GM19239 (cell line): ENCODE data around the gene HINT2.

Source experiments
- DNase-seq: peaks from one replicate; pipeline ENCODE4 v3.0.0; 2011; ENCODE audit warnings: low spot score; ENCODE audit not compliant: insufficient read length
- FAIRE-seq: peaks from 2 replicates; lab custom pipeline; 2011; peaks lifted over from hg19 to GRCh38; lab: Jason Lieb, UNC

The HINT2 gene

DNA sequence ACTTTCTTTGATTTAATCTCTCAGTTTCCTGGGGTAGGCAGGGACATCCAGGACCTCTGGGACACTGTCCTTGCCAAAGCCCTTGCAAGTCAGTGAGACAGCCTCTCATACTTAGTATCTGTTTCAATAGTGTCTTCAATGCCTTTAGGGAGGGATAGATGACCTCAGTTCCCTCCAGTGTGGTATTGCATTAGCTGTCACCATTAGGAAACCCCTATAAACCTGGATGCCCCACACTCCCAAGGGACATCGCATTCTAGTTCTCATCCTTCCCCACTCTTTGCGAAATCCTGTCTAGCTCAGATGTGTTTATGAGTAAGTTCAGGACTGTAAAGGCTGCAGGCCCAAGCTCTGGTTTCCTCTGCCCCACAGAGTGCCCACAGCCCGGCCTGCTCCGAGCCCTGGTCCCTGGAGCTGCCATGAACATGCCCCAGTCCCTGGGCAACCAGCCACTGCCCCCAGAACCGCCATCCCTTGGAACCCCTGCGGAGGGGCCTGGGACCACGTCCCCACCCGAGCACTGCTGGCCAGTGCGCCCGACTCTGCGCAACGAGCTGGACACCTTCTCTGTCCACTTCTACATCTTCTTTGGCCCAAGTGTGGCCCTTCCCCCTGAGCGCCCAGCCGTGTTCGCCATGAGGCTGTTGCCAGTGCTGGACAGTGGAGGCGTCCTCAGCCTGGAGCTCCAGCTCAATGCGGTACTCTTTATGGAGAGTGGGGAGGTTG is 27.3 kb upstream of the HINT2 start:
- DNase-seq (no peak), FAIRE-seq (no peak)

DNA sequence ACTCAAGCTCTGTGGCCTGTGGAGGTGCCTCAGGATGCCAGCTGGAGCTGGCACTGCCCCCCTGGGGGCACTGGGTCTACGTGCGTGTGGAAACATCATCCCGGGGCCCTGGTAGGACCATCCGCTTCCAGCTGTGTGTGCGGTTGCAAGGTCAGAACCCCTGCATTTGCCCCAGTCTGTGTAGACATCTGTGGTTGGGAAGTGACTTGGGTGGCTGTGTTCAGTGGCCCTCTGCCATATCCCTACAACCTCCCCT is 26.7 kb upstream of the HINT2 start:
- no peak for FAIRE-seq
- no peak for DNase-seq

DNA sequence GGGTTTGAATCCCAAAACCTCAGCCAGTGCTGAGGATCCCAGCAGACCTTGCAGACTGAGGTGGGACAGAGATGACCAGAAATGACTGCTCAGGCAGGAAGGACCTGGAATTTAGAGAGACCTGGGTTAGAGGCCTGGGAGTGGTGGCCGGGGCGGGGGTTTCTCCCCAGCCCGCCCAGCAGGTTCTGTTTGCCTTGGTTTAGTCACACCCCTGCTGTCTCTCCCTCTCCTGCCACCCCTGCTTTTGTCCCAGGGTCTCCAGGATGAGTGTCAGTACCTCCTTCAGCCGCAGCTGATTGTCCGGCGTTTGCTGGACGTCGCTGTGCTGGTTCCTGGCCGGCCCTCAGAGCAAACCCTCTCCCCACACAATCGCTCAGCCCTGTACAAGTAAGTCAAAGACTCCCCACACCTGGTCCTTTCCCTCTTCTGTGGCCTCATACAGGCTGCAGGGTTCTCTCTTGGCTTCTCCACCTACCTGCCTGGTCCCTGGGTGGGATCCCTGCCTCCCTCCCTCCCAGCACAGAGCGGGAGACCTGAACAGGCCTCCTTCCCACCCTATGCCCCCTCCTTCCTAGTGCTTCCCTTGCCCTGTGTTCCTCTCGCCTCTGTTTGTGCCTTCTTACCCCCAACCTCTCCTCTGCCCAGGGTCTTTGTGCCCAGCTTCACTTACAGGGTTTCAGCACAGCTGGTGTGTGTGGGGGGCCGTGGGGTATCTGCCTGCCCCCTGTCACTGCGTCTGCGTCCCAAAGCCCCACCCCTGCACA is 26.2 kb upstream of the HINT2 start:
- no peak for FAIRE-seq

DNA sequence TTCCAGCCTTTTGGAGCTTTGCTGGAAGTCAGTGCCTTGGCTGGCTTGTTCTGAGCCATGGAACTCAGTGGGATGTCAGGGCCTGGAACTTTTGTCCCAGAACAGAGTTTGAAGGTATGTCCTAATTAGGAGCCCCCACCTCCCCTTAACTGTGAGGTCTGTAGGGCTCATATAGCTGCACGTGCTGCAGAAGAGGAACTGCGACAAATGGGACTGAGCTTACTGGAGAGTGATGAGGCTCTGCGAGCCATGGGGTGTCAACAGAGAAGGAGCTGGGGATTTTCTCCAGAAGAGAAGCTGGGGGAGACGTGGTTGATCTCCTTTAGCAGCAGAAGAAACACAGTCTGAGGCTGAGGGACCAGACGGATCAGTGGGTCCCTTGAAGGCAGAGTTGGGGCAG is 25.1 kb upstream of the HINT2 start:
- no peak for FAIRE-seq
- DNase-seq = no peak

More for the DNA sequence above, 26.2 kb upstream of the HINT2 start:
- DNase-seq = no peak

DNA sequence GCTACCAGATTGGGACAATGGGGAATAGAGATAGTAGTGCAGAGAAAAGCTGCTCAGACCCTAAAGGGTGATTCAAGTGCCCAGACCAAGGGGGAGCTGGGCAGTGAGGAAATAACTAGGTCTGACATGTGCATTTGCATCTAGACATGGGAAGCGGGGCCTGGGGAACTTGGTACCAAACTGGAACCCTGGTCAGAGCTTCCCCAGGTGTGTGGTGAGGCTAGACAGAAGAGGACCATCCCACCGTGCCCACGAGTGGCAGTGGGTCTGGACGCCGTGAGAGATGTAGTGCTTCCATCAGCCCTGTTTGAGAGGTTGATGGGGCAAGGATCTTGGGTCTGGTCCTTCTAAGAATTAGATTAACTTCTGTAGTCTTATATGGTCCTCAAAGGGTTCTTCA is 21.8 kb upstream of the HINT2 start:
- DNase-seq (no peak), FAIRE-seq (no peak)

DNA sequence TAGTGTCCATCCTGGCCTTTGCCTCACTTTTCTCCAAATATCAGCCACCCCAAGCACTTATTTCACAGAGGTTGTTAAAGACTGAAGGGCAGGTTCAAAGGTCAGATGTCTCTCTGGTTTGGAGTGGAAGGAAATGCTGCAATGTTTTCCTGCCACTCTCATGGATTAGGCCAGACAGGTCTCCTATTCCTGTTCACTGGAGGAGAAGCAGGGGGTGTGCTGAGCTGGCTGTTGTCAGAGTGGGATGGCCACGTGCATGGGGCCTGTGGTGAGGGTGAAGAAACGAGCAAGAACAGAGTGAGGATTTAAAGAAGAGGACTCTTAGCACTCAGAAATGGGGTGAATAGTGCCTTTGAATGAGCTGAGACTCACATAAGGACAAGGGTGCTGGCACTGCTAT is 20.9 kb upstream of the HINT2 start:
- FAIRE-seq (no peak), DNase-seq (no peak)

DNA sequence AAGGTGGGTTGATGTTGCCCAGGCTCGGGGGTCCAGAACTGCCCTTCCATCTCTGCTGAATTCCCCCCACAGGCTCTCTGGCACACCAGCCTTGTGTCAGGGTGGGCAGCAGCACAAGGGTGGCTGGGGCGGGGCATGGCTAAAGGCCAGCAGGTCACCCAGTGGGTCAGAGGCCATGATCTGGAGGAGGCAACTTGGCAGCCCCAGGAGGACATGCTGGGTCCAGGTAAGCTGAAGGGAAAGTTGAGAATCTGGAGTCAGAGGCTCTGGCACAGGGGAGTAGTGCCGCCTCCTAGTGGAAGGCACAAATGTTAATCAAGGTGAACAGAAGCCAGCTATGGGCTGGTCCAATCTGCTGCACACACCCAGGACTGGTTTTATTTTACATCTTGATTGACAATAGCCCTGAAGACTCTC is 20.4 kb upstream of the HINT2 start:
- FAIRE-seq (no peak), DNase-seq (no peak)

DNA sequence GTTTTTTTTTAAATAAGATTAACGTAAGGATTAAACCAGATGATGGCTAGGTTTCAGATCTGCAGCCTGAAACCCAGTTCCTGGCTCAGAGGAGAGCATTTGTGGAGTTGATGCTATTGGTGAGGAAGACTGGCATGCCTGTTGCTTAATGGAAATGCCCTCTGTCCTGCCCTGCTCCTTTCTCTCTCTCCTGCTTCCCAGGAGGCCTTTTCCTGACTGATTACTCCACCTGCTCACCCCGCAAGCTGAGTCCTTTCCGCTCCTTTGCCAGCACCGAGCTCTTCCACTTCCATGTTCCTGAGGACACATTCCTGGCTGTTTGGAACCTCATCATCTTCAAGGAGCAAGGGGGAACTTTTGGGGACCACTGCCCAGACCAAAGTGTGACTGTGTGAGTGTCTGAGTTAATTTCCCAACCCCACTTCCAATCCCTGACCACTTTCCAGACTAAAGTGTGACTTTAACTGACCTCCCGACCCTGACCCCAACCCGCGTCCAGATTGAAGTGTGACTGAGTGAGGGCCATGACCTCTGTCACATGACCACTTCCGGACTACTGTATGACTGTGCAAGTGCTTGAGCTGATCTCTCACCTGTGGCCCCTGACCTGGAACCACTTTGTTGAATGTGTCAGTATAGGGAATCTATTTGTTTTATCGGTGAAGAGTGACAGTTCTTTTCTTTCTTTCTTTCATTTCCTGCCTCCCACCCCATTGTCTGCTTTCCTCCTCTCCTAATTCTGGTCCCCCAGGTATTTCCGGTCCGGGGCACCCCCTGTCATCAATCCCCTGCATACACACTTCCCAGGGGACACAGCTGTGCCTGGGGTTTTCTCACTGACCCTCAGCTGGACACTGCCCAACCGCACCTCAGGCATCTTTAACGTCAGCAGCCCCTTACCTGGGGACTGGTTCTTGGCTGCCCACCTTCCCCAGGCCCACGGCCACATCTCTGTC is 19.7 kb upstream of the HINT2 start:
- FAIRE-seq (peak; percentile 79), DNase-seq (no peak)

DNA sequence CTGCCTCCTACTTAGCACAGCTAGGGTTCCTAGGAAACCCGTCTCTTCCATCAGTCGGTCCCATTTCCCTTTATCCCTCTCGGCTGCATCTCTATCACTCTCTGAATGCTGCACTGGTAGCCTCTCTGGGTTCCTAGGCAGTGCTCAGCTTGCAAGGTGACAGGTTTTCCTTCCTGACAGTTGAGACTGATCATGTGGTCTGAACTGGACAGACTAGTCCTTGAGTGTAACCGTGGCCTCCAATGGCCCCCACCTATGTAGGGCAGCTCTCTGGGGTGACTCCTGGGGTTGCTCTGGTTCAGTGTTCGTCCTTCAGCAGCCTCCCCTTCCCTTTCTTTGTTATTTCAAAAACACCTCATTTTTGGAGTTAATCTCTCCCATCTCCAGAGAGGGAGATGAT is 18.0 kb upstream of the HINT2 start:
- DNase-seq (no peak), FAIRE-seq (no peak)

DNA sequence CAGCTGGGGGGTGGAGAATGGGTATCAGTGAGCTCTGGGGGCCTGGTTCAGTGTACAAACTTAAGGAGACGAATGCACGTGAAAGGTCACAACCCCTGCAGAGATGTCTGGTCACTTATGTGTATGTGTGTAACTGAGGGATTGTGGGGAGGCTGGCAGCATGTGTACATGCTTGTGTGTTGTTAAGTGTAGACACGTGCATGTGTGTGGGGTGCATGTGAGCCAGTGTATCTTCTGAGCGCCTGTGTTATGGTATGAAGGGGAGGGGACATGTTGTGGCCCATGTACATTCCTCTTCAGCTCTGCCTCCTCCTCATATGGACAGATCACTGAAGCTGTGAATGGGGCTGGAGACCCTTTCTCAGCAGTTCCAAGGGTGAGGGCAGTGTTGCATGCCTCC is 16.2 kb upstream of the HINT2 start:
- DNase-seq = no peak
- no peak for FAIRE-seq

DNA sequence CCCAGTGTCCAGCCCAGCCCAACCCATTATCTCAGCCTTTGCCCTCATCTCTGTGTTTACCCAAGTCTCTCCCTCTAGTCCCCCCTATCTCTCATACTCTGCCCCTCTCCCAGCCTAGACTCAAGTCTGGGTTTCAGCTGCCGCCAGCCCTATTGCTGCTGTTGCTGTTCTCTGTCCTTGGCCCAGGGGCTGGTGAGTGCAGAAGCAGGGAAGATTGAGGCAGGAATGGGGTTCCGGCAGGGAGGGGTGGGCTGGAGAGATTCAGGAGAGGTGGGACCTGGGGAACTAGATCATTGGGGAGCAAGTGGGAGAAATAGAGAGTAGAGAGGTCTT is 14.9 kb upstream of the HINT2 start:
- FAIRE-seq (no peak), DNase-seq (no peak)

DNA sequence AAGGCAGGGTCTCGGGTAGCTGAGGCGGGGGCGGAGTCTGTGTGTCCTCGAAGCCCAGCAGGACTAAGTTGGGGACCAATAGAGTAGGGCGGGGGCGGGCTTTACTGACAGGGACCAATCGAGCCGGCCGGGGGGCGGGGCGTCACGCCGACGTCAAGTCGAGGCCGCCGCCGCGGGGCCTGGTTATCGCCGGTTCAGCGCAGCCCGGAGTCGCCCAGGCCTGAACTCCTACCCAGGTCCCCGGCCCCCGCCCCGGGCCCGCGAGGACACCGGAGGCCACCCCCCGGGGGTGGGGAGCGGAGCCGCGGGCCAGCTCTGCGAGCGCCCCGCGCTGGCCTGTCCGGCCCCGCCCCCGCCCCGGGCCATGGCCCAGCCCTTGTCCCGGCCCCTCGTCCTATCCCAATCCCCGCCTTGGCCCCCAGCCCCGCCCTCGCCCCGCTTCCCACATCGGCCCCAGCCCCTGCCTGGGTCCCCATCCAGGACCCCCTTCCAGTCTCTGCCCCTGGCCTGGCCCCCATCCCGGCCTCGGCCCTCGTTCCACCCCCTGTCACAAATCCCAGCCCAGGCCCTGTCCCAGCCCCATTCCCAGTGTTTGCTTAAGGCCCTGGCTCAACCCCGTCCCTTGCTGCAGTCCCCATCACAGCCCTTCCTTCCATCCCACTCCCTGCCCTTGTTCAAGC is 14.4 kb upstream of the HINT2 start, which contains the start of gene TMEM8B:
TMEM8B (plus strand) TSS at position 145 of the 680 bp plus-strand sequence; CDS start at position 365, 220 bp downstream.
- FAIRE-seq = peak; percentile 86

DNA sequence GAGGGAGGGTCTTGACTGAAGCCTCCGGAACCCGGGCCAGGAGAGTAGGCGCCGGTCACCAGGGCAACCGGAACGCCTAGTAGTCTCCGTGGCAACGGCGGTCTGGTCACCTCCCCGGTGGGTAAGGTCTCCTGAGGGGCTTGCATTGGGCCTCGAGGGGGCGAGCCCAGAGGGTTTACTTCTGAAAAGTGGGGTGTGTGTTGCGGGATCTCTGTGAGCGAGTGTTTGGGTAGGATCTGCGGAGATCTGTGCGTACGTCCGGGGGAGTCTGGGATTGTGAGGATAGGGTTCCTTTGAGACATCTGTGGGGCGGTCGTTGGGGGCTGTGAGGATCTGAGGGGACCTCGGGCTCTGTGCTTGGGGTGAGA is 13.9 kb upstream of the HINT2 start, which contains the start of gene FAM221B:
FAM221B (minus strand) TSS at position 17 of the 368 bp plus-strand sequence. CDS start 2,571 bp downstream, outside the sequence.
- FAIRE-seq = no peak
- no peak for DNase-seq

More for the DNA sequence above, 14.4 kb upstream of the HINT2 start, which contains the start of gene TMEM8B:
- peak; percentile 91 for DNase-seq

DNA sequence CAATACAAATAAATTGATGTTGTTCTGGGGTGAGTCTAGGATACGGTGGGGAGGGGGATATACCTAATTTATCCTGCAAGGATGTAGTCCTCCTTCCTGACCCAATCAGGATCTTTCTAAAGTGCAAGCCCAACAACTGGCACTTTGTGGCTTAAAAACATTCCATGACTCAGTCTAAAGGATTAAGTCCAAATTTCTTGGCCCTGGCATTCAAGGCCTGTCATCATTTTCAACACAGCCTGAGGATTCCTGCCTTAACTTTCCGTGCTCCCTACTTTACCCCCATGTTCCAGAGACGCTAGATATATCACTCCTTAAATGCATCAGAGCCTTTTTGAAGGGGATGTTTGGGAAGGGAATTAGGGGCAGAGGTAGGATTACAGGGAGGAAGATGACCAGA is 12.6 kb upstream of the HINT2 start:
- FAIRE-seq (no peak), DNase-seq (no peak)

DNA sequence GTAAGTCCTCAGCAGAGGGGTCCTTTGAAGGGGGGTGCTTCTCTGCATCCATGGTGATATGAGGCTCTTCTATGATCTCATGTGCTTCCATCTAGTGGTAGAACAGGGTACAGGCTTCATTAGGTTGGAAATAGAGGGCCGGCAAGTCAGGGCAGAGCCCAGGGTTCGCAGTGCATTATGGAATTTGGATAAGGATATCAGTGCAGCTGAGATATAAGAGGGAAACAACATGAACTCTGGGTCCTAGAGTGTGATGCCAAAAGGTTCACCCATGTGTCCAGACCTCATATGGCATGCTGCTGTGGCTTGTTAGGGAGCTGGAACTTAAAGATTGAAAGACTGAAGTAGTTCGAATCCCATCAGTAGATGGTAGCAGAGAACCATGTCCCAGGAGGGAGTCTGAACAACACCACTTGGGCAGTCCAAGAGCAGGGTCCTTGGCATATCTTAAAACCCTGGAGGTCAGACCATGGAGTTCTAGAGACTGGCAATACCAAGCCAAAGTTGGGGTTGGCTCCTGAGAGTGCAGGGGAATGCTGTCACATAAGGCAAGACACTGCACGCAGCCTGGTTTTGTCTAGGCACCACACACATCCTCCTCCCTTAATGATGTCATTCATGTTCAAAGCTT is 11.3 kb upstream of the HINT2 start:
- DNase-seq (no peak), FAIRE-seq (peak; percentile 86)

DNA sequence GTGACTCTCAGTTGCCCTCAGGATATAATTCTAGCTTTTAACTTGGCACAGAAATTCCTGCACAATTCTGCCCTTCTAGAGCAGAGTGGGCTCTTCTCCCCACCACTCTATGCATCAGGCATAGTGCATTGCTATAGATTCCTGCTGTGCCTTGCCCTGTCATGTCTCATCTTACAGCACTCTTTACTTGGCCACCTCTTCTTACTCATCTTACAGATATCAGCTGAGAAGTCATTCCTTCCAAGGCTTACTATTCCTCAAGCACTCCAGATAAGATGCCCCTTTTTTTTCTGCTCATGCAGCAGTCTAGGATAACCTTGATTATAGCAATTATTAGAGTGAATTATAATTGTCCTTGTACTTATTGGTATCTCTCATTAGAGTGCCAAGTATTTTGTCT is 8.1 kb upstream of the HINT2 start:
- FAIRE-seq = no peak
- no peak for DNase-seq

DNA sequence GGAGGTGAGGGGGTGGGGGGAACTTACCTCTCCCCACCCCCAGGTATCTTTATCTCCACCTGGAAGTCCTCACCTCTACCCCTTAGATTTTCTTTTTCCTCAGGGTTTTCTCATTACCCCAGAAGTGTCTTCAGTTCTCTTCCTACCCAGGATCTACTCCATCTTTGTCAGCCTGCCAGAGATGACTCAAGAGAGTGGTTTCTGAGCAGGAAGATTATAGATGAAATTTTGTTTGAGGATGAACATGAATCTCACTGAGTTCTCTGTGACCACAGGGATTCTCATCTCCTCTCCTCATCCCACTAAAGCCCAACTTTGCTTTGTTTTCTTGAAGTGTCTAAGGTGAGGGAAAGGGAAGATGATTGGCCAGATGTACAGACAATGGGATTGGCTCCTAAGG is 5.2 kb upstream of the HINT2 start:
- no peak for DNase-seq
- no peak for FAIRE-seq

DNA sequence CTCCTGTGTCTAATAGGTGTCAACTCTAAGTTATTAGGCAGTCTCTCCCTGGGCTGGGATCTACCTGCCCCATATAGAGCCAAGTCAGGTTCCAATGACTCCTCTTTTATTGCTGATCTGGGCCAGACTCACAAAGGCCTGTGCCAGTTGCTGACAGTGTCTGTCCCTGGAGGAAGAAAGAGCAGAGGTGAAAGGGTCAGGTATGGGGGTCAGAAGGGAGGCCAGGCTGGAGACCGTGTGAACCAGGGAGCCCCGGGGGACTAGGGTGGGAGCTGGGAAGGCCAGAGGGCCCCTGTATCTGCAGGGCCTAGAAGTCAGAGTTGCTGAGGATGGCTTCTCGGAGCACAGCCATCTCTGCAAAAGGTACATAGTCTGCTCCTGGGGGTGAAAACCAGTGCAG is 3.5 kb upstream of the HINT2 start:
- DNase-seq (no peak), FAIRE-seq (no peak)

DNA sequence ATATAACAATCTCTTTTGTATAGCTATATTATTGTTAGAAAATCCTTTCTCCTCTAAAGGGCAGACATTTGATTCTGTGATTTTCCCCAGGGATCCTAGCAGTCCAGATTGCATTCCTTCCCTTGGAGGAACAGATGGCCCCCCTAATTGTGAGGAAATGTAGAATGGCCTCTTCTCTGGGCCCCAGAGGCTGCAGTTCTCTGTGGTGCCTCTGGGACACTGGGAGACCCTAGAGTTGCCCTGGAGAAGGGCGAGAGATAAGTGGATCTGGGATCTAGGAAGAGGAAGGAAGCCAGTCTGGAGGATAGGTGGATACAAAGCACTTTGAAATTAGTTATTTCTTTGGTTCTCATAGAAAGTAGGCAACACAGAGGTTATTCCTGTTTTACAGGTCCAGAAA is 1.9 kb upstream of the HINT2 start:
- FAIRE-seq = no peak
- no peak for DNase-seq
